Measurements from ENCODE around the gene MELTF.

- no peak for TF ChIP-seq POLR2A (IDR thresholded peaks at IDR 0.05)
- TF ChIP-seq, protein P1, sequence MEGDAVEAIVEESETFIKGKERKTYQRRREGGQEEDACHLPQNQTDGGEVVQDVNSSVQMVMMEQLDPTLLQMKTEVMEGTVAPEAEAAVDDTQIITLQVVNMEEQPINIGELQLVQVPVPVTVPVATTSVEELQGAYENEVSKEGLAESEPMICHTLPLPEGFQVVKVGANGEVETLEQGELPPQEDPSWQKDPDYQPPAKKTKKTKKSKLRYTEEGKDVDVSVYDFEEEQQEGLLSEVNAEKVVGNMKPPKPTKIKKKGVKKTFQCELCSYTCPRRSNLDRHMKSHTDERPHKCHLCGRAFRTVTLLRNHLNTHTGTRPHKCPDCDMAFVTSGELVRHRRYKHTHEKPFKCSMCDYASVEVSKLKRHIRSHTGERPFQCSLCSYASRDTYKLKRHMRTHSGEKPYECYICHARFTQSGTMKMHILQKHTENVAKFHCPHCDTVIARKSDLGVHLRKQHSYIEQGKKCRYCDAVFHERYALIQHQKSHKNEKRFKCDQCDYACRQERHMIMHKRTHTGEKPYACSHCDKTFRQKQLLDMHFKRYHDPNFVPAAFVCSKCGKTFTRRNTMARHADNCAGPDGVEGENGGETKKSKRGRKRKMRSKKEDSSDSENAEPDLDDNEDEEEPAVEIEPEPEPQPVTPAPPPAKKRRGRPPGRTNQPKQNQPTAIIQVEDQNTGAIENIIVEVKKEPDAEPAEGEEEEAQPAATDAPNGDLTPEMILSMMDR (IDR thresholded peaks at IDR 0.05) = no peak
These were observed 12.4 kb upstream of the MELTF start for GRCh38 chr3:197041875-197042488.

Data from heart left ventricle (tissue), 13 donors.